ENCODE results near the gene CPT1B. TPM values are rescaled to one million over a fixed set of nuclear protein-coding genes. Genes with fewer than 3 reads are reported as not detected.
A peak's percentile ranks its signal among the peaks of the same experiment; 100 is the strongest.

Gene CPT1B
- total and polyA plus RNA-seq, 2 experiments from 2014 or later, result 5.6 to 14.4 TPM

DNA sequence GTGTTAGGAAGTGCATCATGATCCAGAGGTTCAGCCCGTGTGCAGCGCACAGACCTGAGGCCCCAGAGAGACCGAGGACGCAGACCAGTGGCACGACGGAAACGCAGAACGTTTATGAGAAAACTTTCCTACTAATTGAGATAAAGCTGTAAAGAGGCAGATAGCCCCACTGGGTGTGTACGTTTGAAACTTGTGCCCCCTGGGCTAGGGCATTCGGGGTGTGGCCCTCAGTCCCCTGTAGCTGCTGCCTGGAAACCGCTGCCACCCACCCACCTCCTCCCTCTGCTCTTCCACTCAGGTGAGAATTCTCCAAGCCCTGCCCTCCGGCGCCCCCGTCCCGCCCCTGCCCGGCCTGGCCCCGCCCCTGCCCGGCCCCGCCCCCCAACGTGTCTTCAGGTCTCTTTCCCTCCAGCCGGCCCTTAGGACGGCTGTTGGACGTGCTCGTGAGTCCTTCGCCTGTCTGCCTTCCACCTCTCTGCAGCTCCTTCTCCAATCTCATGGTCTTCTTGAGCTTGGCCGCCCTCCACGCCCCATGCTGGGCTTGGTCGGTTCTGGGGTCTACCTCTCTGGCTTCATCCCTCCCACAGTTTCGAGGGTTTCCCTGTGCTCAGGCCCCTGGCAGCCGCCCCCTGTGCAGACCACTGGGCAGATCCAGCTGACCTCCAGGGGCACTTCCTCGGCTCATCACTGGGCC, 34.4 kb upstream of the CPT1B start:
- TF ChIP-seq, protein P1, sequence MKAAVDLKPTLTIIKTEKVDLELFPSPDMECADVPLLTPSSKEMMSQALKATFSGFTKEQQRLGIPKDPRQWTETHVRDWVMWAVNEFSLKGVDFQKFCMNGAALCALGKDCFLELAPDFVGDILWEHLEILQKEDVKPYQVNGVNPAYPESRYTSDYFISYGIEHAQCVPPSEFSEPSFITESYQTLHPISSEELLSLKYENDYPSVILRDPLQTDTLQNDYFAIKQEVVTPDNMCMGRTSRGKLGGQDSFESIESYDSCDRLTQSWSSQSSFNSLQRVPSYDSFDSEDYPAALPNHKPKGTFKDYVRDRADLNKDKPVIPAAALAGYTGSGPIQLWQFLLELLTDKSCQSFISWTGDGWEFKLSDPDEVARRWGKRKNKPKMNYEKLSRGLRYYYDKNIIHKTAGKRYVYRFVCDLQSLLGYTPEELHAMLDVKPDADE (IDR thresholded peaks at IDR 0.05), result no peak
- TF ChIP-seq CTCF (conservative IDR thresholded peaks at IDR 0.05; ENCODE audit: low read depth in 2 of 2) (no peak), STAT1 (IDR thresholded peaks at IDR 0.05; ENCODE audit: unreplicated experiment) (no peak)
- Histone ChIP-seq H3K4me3 (no peak overlapping the region), H3K4me2 (no peak overlapping the region), H3K36me3 (ENCODE audit: insufficient read depth) (no peaks in the 10 kb centered on the region), H3F3A (replicated peaks; ENCODE audit: low read depth) (no peaks in the 10 kb centered on the region; the same call in 1 of the 2 replicates), H2AFZ (no peak overlapping the region), H3K9me2 (ENCODE audit: insufficient read depth) (no peaks in the 10 kb centered on the region), H3K4me1 (ENCODE audit: insufficient read depth) (no peaks in the 10 kb centered on the region; the same call in 1 of the 2 replicates), H3K79me2 (replicated peaks; ENCODE audit: insufficient read depth) (no peaks in the 10 kb centered on the region), H3K27me3 (ENCODE audit: insufficient read depth) (0 out of 2 replicates have a peak, but pooled peaks cover 4% of the 10 kb centered on the region), H3K27ac (ENCODE audit: low read depth) (no peak overlapping the region), H4K20me1 (replicated peaks; ENCODE audit: insufficient read depth) (no peaks in the 10 kb centered on the region; the same call in 1 of the 2 replicates)
- DNase-seq (ENCODE audit: low spot score) (peak; percentile 70), ATAC-seq (peak; percentile 77)
- H3K9me3 Mint-ChIP-seq, result no peaks in the 10 kb centered on the region
- H3K27ac Mint-ChIP-seq, result no peak overlapping the region
- no peak overlapping the region; the same call in 2 of the 3 replicates for H3K4me3 Mint-ChIP-seq
- H3K4me1 Mint-ChIP-seq, result peaks cover 13% of the 10 kb centered on the region
- H3K36me3 Mint-ChIP-seq (ENCODE audit: low read depth), result no peaks in the 10 kb centered on the region
- peaks cover 20% of the 10 kb centered on the region for H3K27me3 Mint-ChIP-seq (ENCODE audit: insufficient read depth, low read depth, poor library complexity)

GRCh38 chr22:50612168-50612527, 33.9 kb upstream of the CPT1B start:
- 0 out of 2 replicates have a peak, but pooled peaks cover 4% of the 10 kb centered on the region for H3K27me3 ChIP-seq (ENCODE audit: insufficient read depth)
- H3K27ac Mint-ChIP-seq, result no peak overlapping the region
- H3K9me3 Mint-ChIP-seq, result no peaks in the 10 kb centered on the region
- H3K27me3 Mint-ChIP-seq (ENCODE audit: insufficient read depth, low read depth, poor library complexity), result peaks cover 20% of the 10 kb centered on the region
- DNase-seq (ENCODE audit: low spot score) (no peak), ATAC-seq (no peak)
- no peak overlapping the region for H2AFZ ChIP-seq
- H3K36me3 ChIP-seq (ENCODE audit: insufficient read depth), result no peaks in the 10 kb centered on the region
- no peaks in the 10 kb centered on the region; the same call in 1 of the 2 replicates for H4K20me1 ChIP-seq (replicated peaks; ENCODE audit: insufficient read depth)
- no peak overlapping the region for H3K27ac ChIP-seq (ENCODE audit: low read depth)
- H3K79me2 ChIP-seq (replicated peaks; ENCODE audit: insufficient read depth), result no peaks in the 10 kb centered on the region
- no peaks in the 10 kb centered on the region; the same call in 1 of the 2 replicates for H3K4me1 ChIP-seq (ENCODE audit: insufficient read depth)
- no peak overlapping the region for H3K4me3 Mint-ChIP-seq
- no peaks in the 10 kb centered on the region for H3K9me2 ChIP-seq (ENCODE audit: insufficient read depth)
- no peaks in the 10 kb centered on the region for H3K36me3 Mint-ChIP-seq (ENCODE audit: low read depth)
- peaks cover 13% of the 10 kb centered on the region for H3K4me1 Mint-ChIP-seq
- H3K4me3 ChIP-seq, result no peak overlapping the region
- no peak overlapping the region for H3K4me2 ChIP-seq
- H3F3A ChIP-seq (replicated peaks; ENCODE audit: low read depth), result no peaks in the 10 kb centered on the region; the same call in 1 of the 2 replicates
- TF ChIP-seq, protein P2, sequence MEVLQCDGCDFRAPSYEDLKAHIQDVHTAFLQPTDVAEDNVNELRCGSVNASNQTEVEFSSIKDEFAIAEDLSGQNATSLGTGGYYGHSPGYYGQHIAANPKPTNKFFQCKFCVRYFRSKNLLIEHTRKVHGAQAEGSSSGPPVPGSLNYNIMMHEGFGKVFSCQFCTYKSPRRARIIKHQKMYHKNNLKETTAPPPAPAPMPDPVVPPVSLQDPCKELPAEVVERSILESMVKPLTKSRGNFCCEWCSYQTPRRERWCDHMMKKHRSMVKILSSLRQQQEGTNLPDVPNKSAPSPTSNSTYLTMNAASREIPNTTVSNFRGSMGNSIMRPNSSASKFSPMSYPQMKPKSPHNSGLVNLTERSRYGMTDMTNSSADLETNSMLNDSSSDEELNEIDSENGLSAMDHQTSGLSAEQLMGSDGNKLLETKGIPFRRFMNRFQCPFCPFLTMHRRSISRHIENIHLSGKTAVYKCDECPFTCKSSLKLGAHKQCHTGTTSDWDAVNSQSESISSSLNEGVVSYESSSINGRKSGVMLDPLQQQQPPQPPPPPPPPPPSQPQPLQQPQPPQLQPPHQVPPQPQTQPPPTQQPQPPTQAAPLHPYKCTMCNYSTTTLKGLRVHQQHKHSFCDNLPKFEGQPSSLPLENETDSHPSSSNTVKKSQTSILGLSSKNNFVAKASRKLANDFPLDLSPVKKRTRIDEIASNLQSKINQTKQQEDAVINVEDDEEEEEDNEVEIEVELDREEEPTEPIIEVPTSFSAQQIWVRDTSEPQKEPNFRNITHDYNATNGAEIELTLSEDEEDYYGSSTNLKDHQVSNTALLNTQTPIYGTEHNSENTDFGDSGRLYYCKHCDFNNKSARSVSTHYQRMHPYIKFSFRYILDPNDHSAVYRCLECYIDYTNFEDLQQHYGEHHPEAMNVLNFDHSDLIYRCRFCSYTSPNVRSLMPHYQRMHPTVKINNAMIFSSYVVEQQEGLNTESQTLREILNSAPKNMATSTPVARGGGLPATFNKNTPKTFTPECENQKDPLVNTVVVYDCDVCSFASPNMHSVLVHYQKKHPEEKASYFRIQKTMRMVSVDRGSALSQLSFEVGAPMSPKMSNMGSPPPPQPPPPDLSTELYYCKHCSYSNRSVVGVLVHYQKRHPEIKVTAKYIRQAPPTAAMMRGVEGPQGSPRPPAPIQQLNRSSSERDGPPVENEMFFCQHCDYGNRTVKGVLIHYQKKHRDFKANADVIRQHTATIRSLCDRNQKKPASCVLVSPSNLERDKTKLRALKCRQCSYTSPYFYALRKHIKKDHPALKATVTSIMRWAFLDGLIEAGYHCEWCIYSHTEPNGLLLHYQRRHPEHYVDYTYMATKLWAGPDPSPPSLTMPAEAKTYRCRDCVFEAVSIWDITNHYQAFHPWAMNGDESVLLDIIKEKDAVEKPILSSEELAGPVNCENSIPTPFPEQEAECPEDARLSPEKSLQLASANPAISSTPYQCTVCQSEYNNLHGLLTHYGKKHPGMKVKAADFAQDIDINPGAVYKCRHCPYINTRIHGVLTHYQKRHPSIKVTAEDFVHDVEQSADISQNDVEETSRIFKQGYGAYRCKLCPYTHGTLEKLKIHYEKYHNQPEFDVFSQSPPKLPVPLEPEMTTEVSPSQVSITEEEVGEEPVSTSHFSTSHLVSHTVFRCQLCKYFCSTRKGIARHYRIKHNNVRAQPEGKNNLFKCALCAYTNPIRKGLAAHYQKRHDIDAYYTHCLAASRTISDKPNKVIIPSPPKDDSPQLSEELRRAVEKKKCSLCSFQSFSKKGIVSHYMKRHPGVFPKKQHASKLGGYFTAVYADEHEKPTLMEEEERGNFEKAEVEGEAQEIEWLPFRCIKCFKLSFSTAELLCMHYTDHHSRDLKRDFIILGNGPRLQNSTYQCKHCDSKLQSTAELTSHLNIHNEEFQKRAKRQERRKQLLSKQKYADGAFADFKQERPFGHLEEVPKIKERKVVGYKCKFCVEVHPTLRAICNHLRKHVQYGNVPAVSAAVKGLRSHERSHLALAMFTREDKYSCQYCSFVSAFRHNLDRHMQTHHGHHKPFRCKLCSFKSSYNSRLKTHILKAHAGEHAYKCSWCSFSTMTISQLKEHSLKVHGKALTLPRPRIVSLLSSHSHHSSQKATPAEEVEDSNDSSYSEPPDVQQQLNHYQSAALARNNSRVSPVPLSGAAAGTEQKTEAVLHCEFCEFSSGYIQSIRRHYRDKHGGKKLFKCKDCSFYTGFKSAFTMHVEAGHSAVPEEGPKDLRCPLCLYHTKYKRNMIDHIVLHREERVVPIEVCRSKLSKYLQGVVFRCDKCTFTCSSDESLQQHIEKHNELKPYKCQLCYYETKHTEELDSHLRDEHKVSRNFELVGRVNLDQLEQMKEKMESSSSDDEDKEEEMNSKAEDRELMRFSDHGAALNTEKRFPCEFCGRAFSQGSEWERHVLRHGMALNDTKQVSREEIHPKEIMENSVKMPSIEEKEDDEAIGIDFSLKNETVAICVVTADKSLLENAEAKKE (CRISPR knock-in tag; IDR thresholded peaks at IDR 0.05), result no peak
- TF ChIP-seq CREB1 (CRISPR knock-in tag; IDR thresholded peaks at IDR 0.05; ENCODE audit: low read depth) (no peak), POLR2AphosphoS5 (IDR thresholded peaks at IDR 0.05; ENCODE audit: low read depth) (no peak), JUNB (IDR thresholded peaks at IDR 0.05; ENCODE audit: unreplicated experiment) (no peak)
- TF ChIP-seq, protein P3, sequence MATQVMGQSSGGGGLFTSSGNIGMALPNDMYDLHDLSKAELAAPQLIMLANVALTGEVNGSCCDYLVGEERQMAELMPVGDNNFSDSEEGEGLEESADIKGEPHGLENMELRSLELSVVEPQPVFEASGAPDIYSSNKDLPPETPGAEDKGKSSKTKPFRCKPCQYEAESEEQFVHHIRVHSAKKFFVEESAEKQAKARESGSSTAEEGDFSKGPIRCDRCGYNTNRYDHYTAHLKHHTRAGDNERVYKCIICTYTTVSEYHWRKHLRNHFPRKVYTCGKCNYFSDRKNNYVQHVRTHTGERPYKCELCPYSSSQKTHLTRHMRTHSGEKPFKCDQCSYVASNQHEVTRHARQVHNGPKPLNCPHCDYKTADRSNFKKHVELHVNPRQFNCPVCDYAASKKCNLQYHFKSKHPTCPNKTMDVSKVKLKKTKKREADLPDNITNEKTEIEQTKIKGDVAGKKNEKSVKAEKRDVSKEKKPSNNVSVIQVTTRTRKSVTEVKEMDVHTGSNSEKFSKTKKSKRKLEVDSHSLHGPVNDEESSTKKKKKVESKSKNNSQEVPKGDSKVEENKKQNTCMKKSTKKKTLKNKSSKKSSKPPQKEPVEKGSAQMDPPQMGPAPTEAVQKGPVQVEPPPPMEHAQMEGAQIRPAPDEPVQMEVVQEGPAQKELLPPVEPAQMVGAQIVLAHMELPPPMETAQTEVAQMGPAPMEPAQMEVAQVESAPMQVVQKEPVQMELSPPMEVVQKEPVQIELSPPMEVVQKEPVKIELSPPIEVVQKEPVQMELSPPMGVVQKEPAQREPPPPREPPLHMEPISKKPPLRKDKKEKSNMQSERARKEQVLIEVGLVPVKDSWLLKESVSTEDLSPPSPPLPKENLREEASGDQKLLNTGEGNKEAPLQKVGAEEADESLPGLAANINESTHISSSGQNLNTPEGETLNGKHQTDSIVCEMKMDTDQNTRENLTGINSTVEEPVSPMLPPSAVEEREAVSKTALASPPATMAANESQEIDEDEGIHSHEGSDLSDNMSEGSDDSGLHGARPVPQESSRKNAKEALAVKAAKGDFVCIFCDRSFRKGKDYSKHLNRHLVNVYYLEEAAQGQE (IDR thresholded peaks at IDR 0.05; ENCODE audit: unreplicated experiment), result no peak

All from GM23338 (cell line).